WTC11 (cell line): Measurements from ENCODE around the gene CFAP77. TPM values are rescaled to one million over a fixed set of nuclear protein-coding genes. Genes with fewer than 3 reads are reported as not detected.

Experiments
- ATAC-seq: fragments of 200-7000 bp; cut with Tn5 transposase; 2 replicates; pipeline ENCODE4 v1.10.0; 2021; ENCODE audit warnings: mild to moderate bottlenecking, moderate library complexity
- CTCF ChIA-PET: fragments of 300-600 bp; sonication (Branson Sonifier 250); formaldehyde crosslinking; loops from one replicate; lab custom pipeline; 2021; ENCODE audit warnings: antibody characterized with exemption; lab: Charles Lee
- POLR2A ChIA-PET: fragments of 350-600 bp; sonication (Branson Sonifier 250); formaldehyde crosslinking; loops from one replicate; lab custom pipeline; 2021; ENCODE audit warnings: antibody characterized with exemption; lab: Charles Lee
- DNase-seq: peaks from one replicate; pipeline ENCODE4 v3.0.0; 2021; ENCODE audit warnings: low spot score
- H3K27ac Mint-ChIP-seq: 2 replicates; pipeline ENCODE4 v1.8.0; 2021; ENCODE audit warnings: mixed read lengths
- H3K27me3 Mint-ChIP-seq: 2 replicates; pipeline ENCODE4 v1.8.0; 2021; ENCODE audit warnings: low read depth, mild to moderate bottlenecking, moderate library complexity, mixed read lengths
- H3K36me3 Mint-ChIP-seq: 2 replicates; pipeline ENCODE4 v1.8.0; 2021; ENCODE audit warnings: mixed read lengths
- H3K4me1 Mint-ChIP-seq: 2 replicates; pipeline ENCODE4 v1.8.0; 2022; ENCODE audit warnings: mixed read lengths
- H3K4me3 Mint-ChIP-seq: 2 replicates; pipeline ENCODE4 v1.8.0; 2021; ENCODE audit warnings: mild to moderate bottlenecking, moderate library complexity, mixed read lengths
- H3K9me3 Mint-ChIP-seq: 2 replicates; pipeline ENCODE4 v1.8.0; 2021; ENCODE audit warnings: mixed read lengths
- AR ChIP-seq: fragments of 250-450 bp; sonication (Bioruptor Pico); IDR thresholded peaks from 2 replicates; pipeline ENCODE4 v1.9.0; 2021; ENCODE audit warnings: mild to moderate bottlenecking
- ATF1 ChIP-seq: sonication (generic); formaldehyde crosslinking; IDR thresholded peaks from 2 replicates; pipeline ENCODE4 v1.8.1; 2023; ENCODE audit warnings: mild to moderate bottlenecking, moderate library complexity, missing genetic modification reagents
- E2F5 ChIP-seq: sonication (generic); formaldehyde crosslinking; IDR thresholded peaks from 2 replicates; pipeline ENCODE4 v1.8.1; 2022; ENCODE audit warnings: mild to moderate bottlenecking, moderate library complexity, missing genetic modification reagents
- EMX1 ChIP-seq: fragments of 250-450 bp; sonication (Bioruptor Pico); IDR thresholded peaks from 2 replicates; pipeline ENCODE4 v1.8.0; 2021; ENCODE audit warnings: mild to moderate bottlenecking
- ERG ChIP-seq: fragments of 250-450 bp; sonication (Bioruptor Pico); IDR thresholded peaks from 2 replicates; pipeline ENCODE4 v1.8.0; 2021; ENCODE audit warnings: mild to moderate bottlenecking
- ESRRA ChIP-seq: sonication (generic); formaldehyde crosslinking; IDR thresholded peaks from 2 replicates; pipeline ENCODE4 v1.8.1; 2022; ENCODE audit warnings: mild to moderate bottlenecking, missing genetic modification reagents, borderline replicate concordance
- NR1H2 ChIP-seq: sonication (generic); formaldehyde crosslinking; IDR thresholded peaks from 2 replicates; pipeline ENCODE4 v1.9.0; 2021; ENCODE audit warnings: mild to moderate bottlenecking, moderate library complexity, missing genetic modification reagents
- PREB ChIP-seq: sonication (generic); formaldehyde crosslinking; IDR thresholded peaks from 2 replicates; pipeline ENCODE4 v1.8.1; 2022; ENCODE audit warnings: mild to moderate bottlenecking, missing genetic modification reagents, moderate library complexity, borderline replicate concordance
- RORB ChIP-seq: fragments of 250-450 bp; sonication (Bioruptor Pico); IDR thresholded peaks from 2 replicates; pipeline ENCODE4 v1.9.0; 2021; ENCODE audit warnings: mild to moderate bottlenecking
- SMAD4 ChIP-seq: sonication (generic); formaldehyde crosslinking; IDR thresholded peaks from 2 replicates; pipeline ENCODE4 v1.8.0; 2022; ENCODE audit warnings: mild to moderate bottlenecking, missing genetic modification reagents
- SP1 ChIP-seq: sonication (generic); formaldehyde crosslinking; conservative IDR thresholded peaks from 2 replicates; pipeline ENCODE4 v1.8.1; 2022; ENCODE audit warnings: missing genetic modification reagents
- ZBTB43 ChIP-seq: sonication (generic); formaldehyde crosslinking; IDR thresholded peaks from 2 replicates; pipeline ENCODE4 v1.8.1; 2023; ENCODE audit warnings: mild to moderate bottlenecking, missing genetic modification reagents
- ZNF281 ChIP-seq: sonication (generic); formaldehyde crosslinking; IDR thresholded peaks from 2 replicates; pipeline ENCODE4 v1.8.0; 2023; ENCODE audit warnings: mild to moderate bottlenecking, missing genetic modification reagents
- ZNF396 ChIP-seq: fragments of 250-450 bp; sonication (Bioruptor Pico); IDR thresholded peaks from 2 replicates; pipeline ENCODE4 v1.8.0; 2021; ENCODE audit warnings: mild to moderate bottlenecking, moderate library complexity, borderline replicate concordance
- ZNF425 ChIP-seq: fragments of 250-450 bp; sonication (Bioruptor Pico); conservative IDR thresholded peaks from 2 replicates; pipeline ENCODE4 v1.9.0; 2021; ENCODE audit warnings: mild to moderate bottlenecking
- total RNA-seq: library from RNA; stranded (reverse); gene quantifications from 3 replicates; pipeline ENCODE4 v1.2.3, GENCODE V29; 2021

The CFAP77 gene
- total RNA-seq, 1 experiment from 2014 or later: 1.2 TPM

- POLR2A ChIA-PET: no interaction called here
- no peaks in the 10 kb centered on the region for H3K9me3 Mint-ChIP-seq
- no peak for ATAC-seq
- H3K36me3 Mint-ChIP-seq: no peaks in the 10 kb centered on the region
- H3K4me1 Mint-ChIP-seq: no peaks in the 10 kb centered on the region
- no peaks in the 10 kb centered on the region; the same call in 1 of the 2 replicates for H3K27me3 Mint-ChIP-seq
- CTCF ChIA-PET: interaction anchor here (1.1 to 1.5 kb wide), 2 partner anchors 62 to 73 kb away, joined by 3 to 6 read pairs; no protein-coding TSS in a partner anchor
- no peak for DNase-seq
- H3K4me3 Mint-ChIP-seq: no peak overlapping the region
- no peak for TF ChIP-seq ERG (CRISPR knock-in tag)
- TF ChIP-seq ZNF396 (CRISPR knock-in tag): no peak
- no peak for TF ChIP-seq ZNF281 (CRISPR knock-in tag)
- no peak for TF ChIP-seq PREB (CRISPR knock-in tag)
- TF ChIP-seq NR1H2 (CRISPR knock-in tag): no peak
- no peak for TF ChIP-seq ATF1 (CRISPR knock-in tag)
- TF ChIP-seq AR (CRISPR knock-in tag): no peak
- no peak for TF ChIP-seq E2F5 (CRISPR knock-in tag)
- TF ChIP-seq ZNF425 (CRISPR knock-in tag): no peak
- TF ChIP-seq SMAD4 (CRISPR knock-in tag): no peak
- TF ChIP-seq RORB (CRISPR knock-in tag): no peak
- no peak for TF ChIP-seq ESRRA (CRISPR knock-in tag)
- TF ChIP-seq EMX1 (CRISPR knock-in tag): no peak
- TF ChIP-seq SP1: no peak
- TF ChIP-seq ZBTB43 (CRISPR knock-in tag): no peak
- TF ChIP-seq, all 79 proteins: peak for 0
- no peak overlapping the region; the same call in 1 of the 2 replicates for H3K27ac Mint-ChIP-seq
These were observed 64.2 kb downstream of the CFAP77 start for GRCh38 chr9:132474253-132474652.
